ENCODE measurements around the gene ZNF668. TPM values are rescaled to one million over a fixed set of nuclear protein-coding genes. Genes with fewer than 3 reads are reported as not detected.

Gene ZNF668
- total and polyA plus RNA-seq, 2 of the 4 experiments (the other 2 are of a cell fraction) = 4.5 to 11.6 TPM

- H4K20me1 ChIP-seq (ENCODE audit: insufficient read depth, low read length) = no peaks in the 10 kb centered on the region
- H2AK5ac ChIP-seq (ENCODE audit: low read depth, low read length) = no peak overlapping the region
- H2AFZ ChIP-seq (replicated peaks; ENCODE audit: low read length, poor library complexity) = no peak overlapping the region
- H3K4me3 ChIP-seq (ENCODE audit: insufficient read depth, low read depth, low read length) = no peak overlapping the region
- no peak overlapping the region for H3K56ac ChIP-seq (ENCODE audit: extremely low read depth, insufficient read depth, low read length)
- H2BK5ac ChIP-seq (ENCODE audit: low read depth, low read length, poor library complexity, severe bottlenecking) = no peak overlapping the region
- no peak overlapping the region for H4K5ac ChIP-seq (ENCODE audit: low read depth, low read length)
- CTCF ChIA-PET = no interaction called here
- H3K9me1 ChIP-seq (ENCODE audit: insufficient read depth, low read length) = no peaks in the 10 kb centered on the region
- H3K23ac ChIP-seq (ENCODE audit: low read depth, low read length) = no peak overlapping the region
- POLR2A ChIA-PET (ENCODE audit: unreplicated experiment) = interaction anchor here (0.7 kb wide), 1 partner anchor 159 kb away, joined by 6 read pairs; no protein-coding TSS in a partner anchor
- dilution Hi-C loops (cut with HindIII; ENCODE audit: low sequenced_read_pairs, unreplicated experiment) (no loop called here), in situ Hi-C loops (cut with MboI; ENCODE audit: low sequenced_read_pairs) (no loop called here), intact Hi-C loops (cut with micrococcal nuclease) (no loop called here)
- TF ChIP-seq MAZ (IDR thresholded peaks at IDR 0.05; ENCODE audit: borderline replicate concordance, low read depth, low read length) = no peak
- no peak for TF ChIP-seq CEBPB (IDR thresholded peaks at IDR 0.05; ENCODE audit: low read depth, low read length)
- TF ChIP-seq CHD1 (IDR thresholded peaks at IDR 0.05; ENCODE audit: low read depth, low read length) = no peak
- TF ChIP-seq, protein P1, sequence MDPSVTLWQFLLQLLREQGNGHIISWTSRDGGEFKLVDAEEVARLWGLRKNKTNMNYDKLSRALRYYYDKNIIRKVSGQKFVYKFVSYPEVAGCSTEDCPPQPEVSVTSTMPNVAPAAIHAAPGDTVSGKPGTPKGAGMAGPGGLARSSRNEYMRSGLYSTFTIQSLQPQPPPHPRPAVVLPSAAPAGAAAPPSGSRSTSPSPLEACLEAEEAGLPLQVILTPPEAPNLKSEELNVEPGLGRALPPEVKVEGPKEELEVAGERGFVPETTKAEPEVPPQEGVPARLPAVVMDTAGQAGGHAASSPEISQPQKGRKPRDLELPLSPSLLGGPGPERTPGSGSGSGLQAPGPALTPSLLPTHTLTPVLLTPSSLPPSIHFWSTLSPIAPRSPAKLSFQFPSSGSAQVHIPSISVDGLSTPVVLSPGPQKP (IDR thresholded peaks at IDR 0.05; ENCODE audit: borderline replicate concordance, low read depth, low read length) = no peak
- no peak for TF ChIP-seq RCOR1 (IDR thresholded peaks at IDR 0.05; ENCODE audit: insufficient replicate concordance, low read length)
- TF ChIP-seq FOS (IDR thresholded peaks at IDR 0.05; ENCODE audit: low read depth, low read length) = no peak
- no peak for TF ChIP-seq USF2 (IDR thresholded peaks at IDR 0.05; ENCODE audit: low read depth, low read length)
- no peak for TF ChIP-seq RFX5 (IDR thresholded peaks at IDR 0.05; ENCODE audit: low read depth, low read length)
- TF ChIP-seq BHLHE40 (IDR thresholded peaks at IDR 0.05; ENCODE audit: low read depth, low read length) = no peak
- no peak for TF ChIP-seq MAFK (IDR thresholded peaks at IDR 0.05; ENCODE audit: low read depth, low read length)
- no peak for TF ChIP-seq MXI1 (IDR thresholded peaks at IDR 0.05; ENCODE audit: borderline replicate concordance, low read depth, low read length)
- no peak for TF ChIP-seq CTCF (conservative IDR thresholded peaks at IDR 0.05; ENCODE audit: low read depth, low read length)
- TF ChIP-seq NFE2L2 (IDR thresholded peaks at IDR 0.05; ENCODE audit: low read depth, low read length) = no peak
- no peak for TF ChIP-seq POLR2A (IDR thresholded peaks at IDR 0.05; ENCODE audit: low read depth, low read length)
- no peak for TF ChIP-seq RAD21 (IDR thresholded peaks at IDR 0.05; ENCODE audit: low read length)
- TF ChIP-seq SMC3 (IDR thresholded peaks at IDR 0.05; ENCODE audit: low read depth, low read length) = no peak
- no peak overlapping the region for H4K8ac ChIP-seq (ENCODE audit: low read depth in 2 of 2, low read length in 2 of 2)
- H3K18ac ChIP-seq (ENCODE audit: low read depth, low read length) = no peak overlapping the region
- H2BK20ac ChIP-seq (ENCODE audit: low read depth, low read length) = no peak overlapping the region
- no peaks in the 10 kb centered on the region for H3K36me3 ChIP-seq (ENCODE audit: control insufficient read depth, insufficient read depth, low read length)
- no peak overlapping the region for H3K4me2 ChIP-seq (ENCODE audit: low read depth, low read length)
- no peaks in the 10 kb centered on the region for H3K79me1 ChIP-seq (ENCODE audit: low read depth in 1 of 2, low read length in 2 of 2)
- H3K14ac ChIP-seq (replicated peaks; ENCODE audit: low read depth, low read length) = no peak overlapping the region
- no peak overlapping the region for H2BK120ac ChIP-seq (ENCODE audit: low read depth, low read length)
- H2BK15ac ChIP-seq (ENCODE audit: low read depth, low read length) = no peak overlapping the region
- no peak overlapping the region for H3K4ac ChIP-seq (ENCODE audit: low read depth, low read length)
- no peaks in the 10 kb centered on the region for H3K27me3 ChIP-seq (ENCODE audit: control insufficient read depth, insufficient read depth, low read length)
- no peaks in the 10 kb centered on the region for H3K9me3 ChIP-seq (ENCODE audit: control insufficient read depth, insufficient read depth, low read length)
- BruUV-seq (replicated peaks) = no TSS peak
- no peaks in the 10 kb centered on the region for H3K4me1 ChIP-seq (ENCODE audit: control insufficient read depth, insufficient read depth, low read length)
- no peak overlapping the region for H3K27ac ChIP-seq (ENCODE audit: insufficient read depth, low read length)
- no peak overlapping the region for H2AK9ac ChIP-seq (replicated peaks; ENCODE audit: low read depth, low read length, poor library complexity)
- no peak overlapping the region for H4K91ac ChIP-seq (ENCODE audit: insufficient read depth, low read depth, low read length)
- H3K9ac ChIP-seq (ENCODE audit: low read depth, low read length) = no peak overlapping the region
- no peak for DNase-seq
- WGBS, 2 experiments (ENCODE audit: extremely low coverage in 2 of 2, insufficient read length in 1 of 2) = no CpG with 5 or more reads among the region's 4 CpGs
- ATAC-seq (ENCODE audit: low read depth) = no peak
Measured at GRCh38 chr16:31023252-31023602, 50.8 kb downstream of the ZNF668 start.

All from IMR-90 (cell line).